GM12878 (cell line): ENCODE measurements around the gene KLHL8. TPM values are rescaled to one million over a fixed set of nuclear protein-coding genes. Genes with fewer than 3 reads are reported as not detected.

Source experiments
- ATAC-seq: fragments of 200-7000 bp; cut with Tn5 transposase; 3 replicates; pipeline ENCODE4 v1.9.1; 2020; ENCODE audit warnings: mild to moderate bottlenecking, moderate library complexity
- BruUV-seq: library from RNA; stranded (reverse); fragments of 400-500 nt; replicated peaks from 2 replicates; lab custom pipeline; 2021; lab: Mats Ljungman, UMichigan
- CTCF ChIA-PET: fragments of 300-600 bp; sonication (Branson Sonifier 250); formaldehyde crosslinking; extraction: SDS; loops from one replicate; lab custom pipeline; 2021; ENCODE audit warnings: inconsistent platforms; lab: Yijun Ruan, JAX
- POLR2A ChIA-PET: fragments of 350-600 bp; formaldehyde crosslinking; extraction: SDS; loops from one replicate; lab custom pipeline; 2021; ENCODE audit warnings: inconsistent platforms; lab: Charles Lee
- RAD21 ChIA-PET: fragments of 300-600 bp; sonication (Branson Sonifier 250); formaldehyde crosslinking; loops from one replicate; lab custom pipeline; 2023; ENCODE audit warnings: antibody characterized with exemption; ENCODE audit not compliant: unreplicated experiment; lab: Charles Lee
- SMC1A ChIA-PET: fragments of 300-600 bp; sonication (Branson Sonifier 250); formaldehyde crosslinking; loops from one replicate; lab custom pipeline; 2023; ENCODE audit not compliant: unreplicated experiment, uncharacterized antibody; lab: Charles Lee
- DNase-seq: peaks from one replicate; pipeline ENCODE4 v3.0.0-alpha.2; 2011; ENCODE audit warnings: low read depth, low spot score
- FAIRE-seq: peaks from 3 replicates; lab custom pipeline; 2011; peaks lifted over from hg19 to GRCh38; lab: Jason Lieb, UNC
- H2AFZ ChIP-seq: 2 replicates; pipeline ENCODE4 v1.6.0; 2011; ENCODE audit warnings: low read depth, low read length, control low read depth; ENCODE audit not compliant: control insufficient read depth
- H3K27ac ChIP-seq: 2 replicates; pipeline ENCODE4 v1.5.1; 2011; ENCODE audit warnings: control low read depth; ENCODE audit not compliant: control insufficient read depth, insufficient read depth
- H3K27me3 ChIP-seq, 2 experiments: replicated peaks in 1 of 2; 2 replicates each; pipeline versions ENCODE4 v1.6.0 to v1.6.1; 2011; ENCODE audit warnings: low read length in 1 of 2; ENCODE audit not compliant: control insufficient read depth in 2 of 2, insufficient read depth in 2 of 2
- H3K36me3 ChIP-seq, 2 experiments: 2 replicates each; pipeline ENCODE4 v1.5.1; 2011; ENCODE audit warnings: low read length in 1 of 2; ENCODE audit not compliant: control insufficient read depth in 2 of 2, insufficient read depth in 2 of 2
- H3K4me1 ChIP-seq: 2 replicates; pipeline ENCODE4 v1.6.1; 2011; ENCODE audit warnings: mild to moderate bottlenecking, low read length, moderate library complexity, mixed read lengths; ENCODE audit not compliant: control insufficient read depth, insufficient read depth
- H3K4me2 ChIP-seq: 2 replicates; pipeline ENCODE4 v1.6.0; 2011; ENCODE audit warnings: control low read depth; ENCODE audit not compliant: control insufficient read depth, insufficient read depth
- H3K4me3 ChIP-seq: fragments of 200-600 bp; sonication (generic); 2 replicates; pipeline ENCODE4 v1.5.1; 2016
- H3K79me2 ChIP-seq: 2 replicates; pipeline ENCODE4 v1.6.0; 2011; ENCODE audit warnings: low read length; ENCODE audit not compliant: control insufficient read depth, insufficient read depth
- H3K9ac ChIP-seq: 2 replicates; pipeline ENCODE4 v1.8.0; 2011; ENCODE audit warnings: low read length, control low read depth, mixed read lengths; ENCODE audit not compliant: control insufficient read depth, insufficient read depth
- H3K9me3 ChIP-seq: replicated peaks from 3 replicates; pipeline ENCODE4 v1.5.1; 2011; ENCODE audit warnings: mild to moderate bottlenecking, low read length; ENCODE audit not compliant: control insufficient read depth, insufficient read depth
- H4K20me1 ChIP-seq: 2 replicates; pipeline ENCODE4 v1.6.0; 2011; ENCODE audit not compliant: control insufficient read depth, insufficient read depth
- EGR1 ChIP-seq, 2 experiments: IDR thresholded peaks; 1 replicate in 1 of 2; 2 replicates in 1 of 2; pipeline ENCODE4 v1.6.1; 2011 to 2012; ENCODE audit warnings: low read depth in 2 of 2, low read length in 2 of 2, borderline replicate concordance in 1 of 2, mild to moderate bottlenecking in 1 of 2, moderate library complexity in 1 of 2
- EP300 ChIP-seq, 2 experiments: fragments of 150-350 bp in 1 of 2; IDR thresholded peaks; 2 replicates each; pipeline ENCODE4 v1.6.1; 2011 to 2012; ENCODE audit warnings: low read depth in 2 of 2, low read length in 2 of 2, borderline replicate concordance in 1 of 2, improper control_type of control experiment in 1 of 2, inconsistent platforms in 1 of 2; ENCODE audit not compliant: control insufficient read depth in 1 of 2
- STAT1 ChIP-seq: fragments of 450-650 bp; conservative IDR thresholded peaks from 2 replicates; pipeline ENCODE4 v1.6.1; 2014; ENCODE audit warnings: antibody characterized with exemption, mild to moderate bottlenecking
- ZBTB11 ChIP-seq: fragments of 450-650 bp; formaldehyde crosslinking; IDR thresholded peaks from 2 replicates; pipeline ENCODE4 v1.5.0; 2022; ENCODE audit warnings: mild to moderate bottlenecking, missing genetic modification characterization
- WGBS: methylation state at CpG from one replicate; pipeline ENCODE4 v1.1.6; 2016; ENCODE audit warnings: low lambda C conversion rate; ENCODE audit not compliant: insufficient replicate concordance, insufficient coverage; ENCODE audit errors: missing lambda C conversion rate; 5-methylcytosine and 5-hydroxymethylcytosine counted together
- in situ Hi-C: fragments of 300-500 bp; cut with MboI; formaldehyde crosslinking; loops from 9 replicates; pipeline ENCODE4 v1.14.3; 2018; ENCODE audit warnings: mixed read lengths
- intact Hi-C: fragments of 100-400 bp; cut with micrococcal nuclease; formaldehyde crosslinking; loops from one replicate; pipeline ENCODE4 v1.14.2; 2022; ENCODE audit not compliant: unreplicated experiment
- polyA plus RNA-seq, 11 experiments: library from polyadenylated mRNA; depleted of rRNA in 4 of 11; unstranded in 6 of 11; stranded (reverse) in 5 of 11; fragments of >200 nt; fragmentation: Nextera tagmentation in 4 of 11; fragmentation: Illumina TruSeq in 1 of 11; extraction: Ambion mirVana in 4 of 11; extraction: Trizol in 1 of 11; gene quantifications; 1 replicate in 1 of 11; 2 replicates in 10 of 11; pipeline versions ENCODE4 v1.2.1 to v1.2.3, GENCODE V29; 2011 to 2016; ENCODE audit warnings: inconsistent platforms in 2 of 11, missing spikeins in 2 of 11, low read depth in 1 of 11
- total RNA-seq, 4 experiments: library from RNA; depleted of rRNA in 3 of 4; stranded (reverse); fragments of >200 nt in 3 of 4; fragmentation: Illumina TruSeq in 1 of 4; extraction: Trizol in 1 of 4; gene quantifications; 2 replicates each; pipeline versions ENCODE4 v1.2.1 to v1.2.3, GENCODE V29; 2013 to 2021
- TF ChIP-seq, protein P1 (sequence below): IDR thresholded peaks from 2 replicates; pipeline ENCODE4 v1.6.1; 2011; ENCODE audit warnings: borderline replicate concordance, low read depth, mild to moderate bottlenecking, moderate library complexity, low read length; ENCODE audit not compliant: insufficient read depth, poor library complexity, severe bottlenecking
- TF ChIP-seq, protein P2 (sequence below): fragments of 450-650 bp; IDR thresholded peaks from 2 replicates; pipeline ENCODE4 v1.6.1; 2017; ENCODE audit warnings: mild to moderate bottlenecking, moderate library complexity

Gene KLHL8
- total and polyA plus RNA-seq, 10 of the 15 experiments (the other 5 are each of a cell fraction or from before 2014, with no cell fraction given) = 4.5 to 13.1 (median 9.0) TPM

DNA sequence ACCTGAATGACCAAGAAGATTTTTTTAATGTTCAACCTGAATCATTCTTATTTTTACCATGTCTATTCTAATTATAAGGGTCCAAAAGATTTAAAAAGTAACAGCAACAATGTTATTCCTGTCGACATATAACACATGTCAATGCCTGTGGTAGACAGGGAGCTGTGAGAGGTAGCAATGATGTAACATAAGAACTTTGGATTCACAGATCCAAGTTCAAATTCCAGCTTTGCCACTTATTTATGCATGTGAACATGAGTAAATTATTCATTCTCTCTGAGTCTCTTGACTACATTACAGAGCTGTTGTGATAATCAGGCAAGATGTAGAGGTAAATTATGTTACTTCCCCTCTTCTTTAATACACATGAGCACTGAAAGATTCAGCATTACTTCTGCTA, 54.5 kb downstream of the KLHL8 start:
- no peak for DNase-seq
- TF ChIP-seq STAT1 (no peak), ZBTB11 (CRISPR knock-in tag) (no peak), EP300 (IDR thresholded peaks at IDR 0.05; ENCODE audit: borderline replicate concordance in 1 of 2, control insufficient read depth in 1 of 2, low read depth in 2 of 2, low read length in 2 of 2) (no peak), EGR1 (IDR thresholded peaks at IDR 0.05; ENCODE audit: borderline replicate concordance in 1 of 2, low read depth in 2 of 2, low read length in 2 of 2) (no peak)
- TF ChIP-seq, protein P1, sequence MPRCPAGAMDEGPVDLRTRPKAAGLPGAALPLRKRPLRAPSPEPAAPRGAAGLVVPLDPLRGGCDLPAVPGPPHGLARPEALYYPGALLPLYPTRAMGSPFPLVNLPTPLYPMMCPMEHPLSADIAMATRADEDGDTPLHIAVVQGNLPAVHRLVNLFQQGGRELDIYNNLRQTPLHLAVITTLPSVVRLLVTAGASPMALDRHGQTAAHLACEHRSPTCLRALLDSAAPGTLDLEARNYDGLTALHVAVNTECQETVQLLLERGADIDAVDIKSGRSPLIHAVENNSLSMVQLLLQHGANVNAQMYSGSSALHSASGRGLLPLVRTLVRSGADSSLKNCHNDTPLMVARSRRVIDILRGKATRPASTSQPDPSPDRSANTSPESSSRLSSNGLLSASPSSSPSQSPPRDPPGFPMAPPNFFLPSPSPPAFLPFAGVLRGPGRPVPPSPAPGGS = no peak
- TF ChIP-seq, protein P2, sequence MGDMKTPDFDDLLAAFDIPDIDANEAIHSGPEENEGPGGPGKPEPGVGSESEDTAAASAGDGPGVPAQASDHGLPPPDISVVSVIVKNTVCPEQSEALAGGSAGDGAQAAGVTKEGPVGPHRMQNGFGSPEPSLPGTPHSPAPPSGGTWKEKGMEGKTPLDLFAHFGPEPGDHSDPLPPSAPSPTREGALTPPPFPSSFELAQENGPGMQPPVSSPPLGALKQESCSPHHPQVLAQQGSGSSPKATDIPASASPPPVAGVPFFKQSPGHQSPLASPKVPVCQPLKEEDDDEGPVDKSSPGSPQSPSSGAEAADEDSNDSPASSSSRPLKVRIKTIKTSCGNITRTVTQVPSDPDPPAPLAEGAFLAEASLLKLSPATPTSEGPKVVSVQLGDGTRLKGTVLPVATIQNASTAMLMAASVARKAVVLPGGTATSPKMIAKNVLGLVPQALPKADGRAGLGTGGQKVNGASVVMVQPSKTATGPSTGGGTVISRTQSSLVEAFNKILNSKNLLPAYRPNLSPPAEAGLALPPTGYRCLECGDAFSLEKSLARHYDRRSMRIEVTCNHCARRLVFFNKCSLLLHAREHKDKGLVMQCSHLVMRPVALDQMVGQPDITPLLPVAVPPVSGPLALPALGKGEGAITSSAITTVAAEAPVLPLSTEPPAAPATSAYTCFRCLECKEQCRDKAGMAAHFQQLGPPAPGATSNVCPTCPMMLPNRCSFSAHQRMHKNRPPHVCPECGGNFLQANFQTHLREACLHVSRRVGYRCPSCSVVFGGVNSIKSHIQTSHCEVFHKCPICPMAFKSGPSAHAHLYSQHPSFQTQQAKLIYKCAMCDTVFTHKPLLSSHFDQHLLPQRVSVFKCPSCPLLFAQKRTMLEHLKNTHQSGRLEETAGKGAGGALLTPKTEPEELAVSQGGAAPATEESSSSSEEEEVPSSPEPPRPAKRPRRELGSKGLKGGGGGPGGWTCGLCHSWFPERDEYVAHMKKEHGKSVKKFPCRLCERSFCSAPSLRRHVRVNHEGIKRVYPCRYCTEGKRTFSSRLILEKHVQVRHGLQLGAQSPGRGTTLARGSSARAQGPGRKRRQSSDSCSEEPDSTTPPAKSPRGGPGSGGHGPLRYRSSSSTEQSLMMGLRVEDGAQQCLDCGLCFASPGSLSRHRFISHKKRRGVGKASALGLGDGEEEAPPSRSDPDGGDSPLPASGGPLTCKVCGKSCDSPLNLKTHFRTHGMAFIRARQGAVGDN = no peak
- no peak for FAIRE-seq
- Histone ChIP-seq H4K20me1 (no peaks in the 10 kb centered on the region), H3K4me3 (no peak overlapping the region), H3K27me3 (no peaks in the 10 kb centered on the region), H3K9me3 (no peaks in the 10 kb centered on the region), H3K9ac (no peak overlapping the region), H3K4me2 (no peak overlapping the region), H2AFZ (no peak overlapping the region), H3K27ac (no peak overlapping the region), H3K4me1 (no peaks in the 10 kb centered on the region), H3K36me3 (peaks cover 0 to 13% of the 10 kb centered on the region in 2 experiments; a peak in 2 of 4 replicates), H3K79me2 (no peaks in the 10 kb centered on the region)
- RAD21 ChIA-PET = interaction anchor here (1.0 kb wide), 1 partner anchor 70 kb away, joined by 4 read pairs; no protein-coding TSS in a partner anchor
- SMC1A ChIA-PET = interaction anchor here (0.8 kb wide), 1 partner anchor 16 kb away, joined by 4 read pairs; no protein-coding TSS in a partner anchor
- no TSS peak for BruUV-seq
- ATAC-seq = no peak
- intact Hi-C loops = no loop called here
- POLR2A ChIA-PET = interaction anchor here (0.6 kb wide), 1 partner anchor 24 kb away, joined by 3 read pairs; no protein-coding TSS in a partner anchor
- in situ Hi-C loops = loop anchor here (25.0 kb wide), 1 partner anchor 671 kb away; the partner anchor contains the start of gene MEPE
- CTCF ChIA-PET = interaction anchor here (0.7 to 2.5 kb wide), 5 partner anchors 10 to 243 kb away, joined by 3 to 13 read pairs (median 3); no protein-coding TSS in a partner anchor
- WGBS = 95% methylated on average over 1 of the region's 1 CpG
